Fibroblast of the aortic adventitia (primary cell): ENCODE measurements around the gene UBALD1. TPM values are rescaled to one million over a fixed set of nuclear protein-coding genes. Genes with fewer than 3 reads are reported as not detected.

ENCODE experiments used
- DNase-seq: peaks from one replicate; pipeline ENCODE4 v3.0.0-alpha.2; 2010; ENCODE audit warnings: low read depth
- H3K4me3 ChIP-seq: 2 replicates; pipeline ENCODE4 v1.5.1; 2011; ENCODE audit warnings: low read depth, mild to moderate bottlenecking, control low read depth, low read length, moderate library complexity
- CTCF ChIP-seq: IDR thresholded peaks from 2 replicates; pipeline ENCODE4 v1.5.1; 2011; ENCODE audit warnings: mild to moderate bottlenecking, low read length, control low read depth, inconsistent platforms; ENCODE audit not compliant: insufficient read depth
- total RNA-seq: library from RNA; depleted of rRNA; stranded (reverse); fragments of >200 nt; gene quantifications from 2 replicates; pipeline ENCODE4 v1.2.3, GENCODE V29; 2012; ENCODE audit warnings: low replicate concordance

Gene UBALD1
- total RNA-seq, 1 donor: 5.2 TPM

- no peak for TF ChIP-seq CTCF
- no peak for DNase-seq
- no peak overlapping the region for H3K4me3 ChIP-seq
Observed at GRCh38 chr16:4634768-4635167, 20.1 kb upstream of the UBALD1 start.

- H3K4me3 ChIP-seq: no peak overlapping the region
- no peak for TF ChIP-seq CTCF
- DNase-seq: no peak
Observed at GRCh38 chr16:4633910-4634635, 19.4 kb upstream of the UBALD1 start.

GRCh38 chr16:4631444-4631843 is 16.8 kb upstream of the UBALD1 start:
- H3K4me3 ChIP-seq: no peak overlapping the region
- no peak for TF ChIP-seq CTCF
- DNase-seq: no peak

GRCh38 chr16:4628283-4628682 is 13.6 kb upstream of the UBALD1 start:
- no peak overlapping the region for H3K4me3 ChIP-seq
- TF ChIP-seq CTCF: no peak
- no peak for DNase-seq

GRCh38 chr16:4626396-4626795 is 11.7 kb upstream of the UBALD1 start:
- no peak for TF ChIP-seq CTCF
- peak overlapping the region; percentile 87 for H3K4me3 ChIP-seq
- DNase-seq: no peak

GRCh38 chr16:4625560-4626159 is 11.0 kb upstream of the UBALD1 start:
- DNase-seq: peak; percentile 59
- TF ChIP-seq CTCF: no peak

More at GRCh38 chr16:4625560-4626159, 11.0 kb upstream of the UBALD1 start:
- H3K4me3 ChIP-seq: peak overlapping the region; percentile 87
